BE2C (cell line): ENCODE measurements around the gene THSD8.
"Not testable (repeated sequence)": the region's sequence is repeated elsewhere in the genome, so short reads cannot be mapped to it uniquely, and the experiment has no call there.

Source experiments
- DNase-seq: peaks from one replicate; pipeline ENCODE4 v3.0.0-alpha.2; 2020
- H3K27me3 ChIP-seq: fragments of 250-450 bp; sonication (Bioruptor Pico); 2 replicates; pipeline ENCODE4 v1.5.1; 2020; ENCODE audit warnings: mild to moderate bottlenecking
- H3K36me3 ChIP-seq: fragments of 250-450 bp; sonication (Bioruptor Pico); 2 replicates; pipeline ENCODE4 v1.5.1; 2020; ENCODE audit warnings: mild to moderate bottlenecking
- H3K4me1 ChIP-seq: fragments of 250-450 bp; sonication (Bioruptor Pico); 2 replicates; pipeline ENCODE4 v1.5.1; 2020
- H3K4me3 ChIP-seq: 2 replicates; pipeline ENCODE4 v1.5.1; 2011; ENCODE audit warnings: low read depth, low read length
- H3K9me3 ChIP-seq: fragments of 250-450 bp; sonication (Bioruptor Pico); 2 replicates; pipeline ENCODE4 v1.5.1; 2020
- TF ChIP-seq, protein P1 (sequence below): IDR thresholded peaks from 2 replicates; pipeline ENCODE4 v1.5.1; 2012; ENCODE audit warnings: mild to moderate bottlenecking, low read depth, low read length

The THSD8 gene

DNA sequence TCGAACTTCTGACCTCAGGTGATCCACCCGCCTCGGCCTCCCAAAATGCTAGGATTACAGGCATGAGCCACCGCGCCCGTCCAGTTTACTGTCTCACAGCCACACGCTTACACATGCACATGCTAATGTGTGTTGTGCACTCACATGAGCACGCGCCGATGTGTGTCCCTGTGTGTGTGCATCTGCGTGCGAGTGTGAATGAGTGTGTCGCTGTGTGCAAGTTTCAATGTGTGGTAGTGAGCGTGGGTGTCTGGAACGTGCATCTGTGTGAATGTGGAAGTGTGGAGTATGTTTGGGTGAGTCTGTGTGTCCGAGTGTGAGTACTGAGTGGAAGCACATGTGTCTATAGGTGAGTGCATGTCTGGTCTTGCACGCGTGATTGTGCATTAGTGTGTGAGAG is 40.6 kb downstream of the THSD8 start:
- no peak for DNase-seq
- H3K4me3 ChIP-seq: no peak overlapping the region
- H3K4me1 ChIP-seq: peaks cover 18% of the 10 kb centered on the region
- no peaks in the 10 kb centered on the region for H3K27me3 ChIP-seq
- TF ChIP-seq, protein P1, sequence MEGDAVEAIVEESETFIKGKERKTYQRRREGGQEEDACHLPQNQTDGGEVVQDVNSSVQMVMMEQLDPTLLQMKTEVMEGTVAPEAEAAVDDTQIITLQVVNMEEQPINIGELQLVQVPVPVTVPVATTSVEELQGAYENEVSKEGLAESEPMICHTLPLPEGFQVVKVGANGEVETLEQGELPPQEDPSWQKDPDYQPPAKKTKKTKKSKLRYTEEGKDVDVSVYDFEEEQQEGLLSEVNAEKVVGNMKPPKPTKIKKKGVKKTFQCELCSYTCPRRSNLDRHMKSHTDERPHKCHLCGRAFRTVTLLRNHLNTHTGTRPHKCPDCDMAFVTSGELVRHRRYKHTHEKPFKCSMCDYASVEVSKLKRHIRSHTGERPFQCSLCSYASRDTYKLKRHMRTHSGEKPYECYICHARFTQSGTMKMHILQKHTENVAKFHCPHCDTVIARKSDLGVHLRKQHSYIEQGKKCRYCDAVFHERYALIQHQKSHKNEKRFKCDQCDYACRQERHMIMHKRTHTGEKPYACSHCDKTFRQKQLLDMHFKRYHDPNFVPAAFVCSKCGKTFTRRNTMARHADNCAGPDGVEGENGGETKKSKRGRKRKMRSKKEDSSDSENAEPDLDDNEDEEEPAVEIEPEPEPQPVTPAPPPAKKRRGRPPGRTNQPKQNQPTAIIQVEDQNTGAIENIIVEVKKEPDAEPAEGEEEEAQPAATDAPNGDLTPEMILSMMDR: no peak
- no peaks in the 10 kb centered on the region for H3K9me3 ChIP-seq
- H3K36me3 ChIP-seq: peaks cover 10% of the 10 kb centered on the region; the same call in 1 of the 2 replicates

DNA sequence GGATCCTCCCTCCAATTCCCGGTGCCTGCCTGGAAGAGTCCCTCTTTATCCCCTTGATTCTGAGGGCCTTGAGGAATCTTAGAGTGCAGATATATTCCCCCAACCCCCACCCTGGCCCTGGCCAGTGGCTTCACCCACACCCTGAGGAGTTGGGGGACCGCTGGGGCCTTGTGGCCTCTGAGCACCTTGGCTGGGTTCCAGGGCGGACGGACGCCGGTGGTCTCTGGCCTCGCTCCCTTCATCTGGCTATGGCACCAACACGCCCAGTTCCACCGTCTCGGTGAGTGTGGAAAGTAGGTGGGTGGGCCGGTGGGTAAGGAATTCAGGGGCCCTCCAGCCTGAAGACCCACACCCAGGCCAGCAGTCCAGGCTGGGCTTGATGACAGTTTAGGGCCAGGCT is 41.5 kb downstream of the THSD8 start:
- TF ChIP-seq, protein P1: no peak
- no peaks in the 10 kb centered on the region for H3K27me3 ChIP-seq
- DNase-seq: no peak
- peaks cover 16% of the 10 kb centered on the region for H3K36me3 ChIP-seq
- H3K4me1 ChIP-seq: peaks cover 21% of the 10 kb centered on the region
- H3K4me3 ChIP-seq: no peak overlapping the region
- no peaks in the 10 kb centered on the region for H3K9me3 ChIP-seq

DNA sequence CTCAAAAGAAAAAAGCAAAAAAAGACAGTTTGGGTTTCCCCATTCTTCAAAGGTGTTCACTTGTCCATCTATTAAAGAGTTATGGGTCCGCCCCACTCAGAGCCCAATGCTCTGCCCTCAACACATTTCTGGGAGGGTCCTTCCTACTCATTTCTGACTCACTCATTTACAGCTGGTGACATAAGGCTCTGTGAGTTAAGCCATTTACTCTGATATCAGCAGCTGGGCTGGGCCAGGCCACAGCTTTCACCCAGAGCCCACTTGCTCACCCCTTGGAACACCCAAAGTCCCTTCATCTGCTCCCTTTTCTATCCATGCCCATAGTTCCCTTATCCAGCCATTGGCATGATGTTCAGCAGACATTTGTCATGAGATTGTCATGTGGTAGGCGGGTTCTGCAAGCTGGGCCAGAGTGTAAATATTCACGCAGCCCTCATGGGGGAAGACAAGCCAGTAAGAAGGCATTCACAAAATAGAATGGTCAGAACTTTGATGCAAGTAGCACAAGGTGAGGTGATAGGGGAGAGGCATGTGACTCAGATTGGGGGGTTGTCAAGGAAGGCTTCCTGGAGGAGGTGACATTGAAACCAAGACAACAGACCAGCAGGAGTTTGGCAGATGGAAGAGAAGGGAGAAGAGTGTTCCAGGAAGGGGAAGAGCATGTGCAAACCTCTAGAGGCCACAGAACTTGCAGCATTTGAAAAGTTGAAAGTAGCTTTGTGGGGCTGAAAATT is 42.3 kb downstream of the THSD8 start:
- TF ChIP-seq, protein P1: no peak

DNA sequence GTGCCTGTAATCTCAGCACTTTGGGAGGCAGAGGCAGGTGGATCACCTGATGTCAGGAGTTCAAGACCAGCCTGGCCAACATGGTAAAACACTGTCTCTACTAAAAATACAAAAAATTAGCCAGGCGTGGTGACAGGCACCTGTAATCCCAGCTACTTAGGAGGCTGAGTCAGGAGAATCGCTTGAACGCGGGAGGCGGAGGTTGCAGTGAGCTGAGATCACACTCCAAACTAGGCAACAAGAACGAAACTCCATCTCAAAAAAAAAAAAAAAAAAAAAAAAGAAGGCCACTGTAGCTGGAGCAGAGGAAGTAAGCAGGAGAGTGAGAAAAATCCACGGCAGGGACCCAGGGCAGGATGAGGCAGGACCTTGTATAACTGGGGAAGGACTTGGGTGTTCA is 44.7 kb downstream of the THSD8 start:
- not testable (repeated sequence) for H3K4me3 ChIP-seq, H3K9me3 ChIP-seq, H3K27me3 ChIP-seq, DNase-seq, H3K4me1 ChIP-seq
- H3K36me3 ChIP-seq: peaks cover 27% of the 10 kb centered on the region

More for the DNA sequence above, 42.3 kb downstream of the THSD8 start:
- Histone ChIP-seq H3K27me3 (no peaks in the 10 kb centered on the region), H3K4me1 (peaks cover 21% of the 10 kb centered on the region), H3K4me3 (no peak overlapping the region), H3K36me3 (peaks cover 22% of the 10 kb centered on the region), H3K9me3 (no peaks in the 10 kb centered on the region)
- DNase-seq: no peak

DNA sequence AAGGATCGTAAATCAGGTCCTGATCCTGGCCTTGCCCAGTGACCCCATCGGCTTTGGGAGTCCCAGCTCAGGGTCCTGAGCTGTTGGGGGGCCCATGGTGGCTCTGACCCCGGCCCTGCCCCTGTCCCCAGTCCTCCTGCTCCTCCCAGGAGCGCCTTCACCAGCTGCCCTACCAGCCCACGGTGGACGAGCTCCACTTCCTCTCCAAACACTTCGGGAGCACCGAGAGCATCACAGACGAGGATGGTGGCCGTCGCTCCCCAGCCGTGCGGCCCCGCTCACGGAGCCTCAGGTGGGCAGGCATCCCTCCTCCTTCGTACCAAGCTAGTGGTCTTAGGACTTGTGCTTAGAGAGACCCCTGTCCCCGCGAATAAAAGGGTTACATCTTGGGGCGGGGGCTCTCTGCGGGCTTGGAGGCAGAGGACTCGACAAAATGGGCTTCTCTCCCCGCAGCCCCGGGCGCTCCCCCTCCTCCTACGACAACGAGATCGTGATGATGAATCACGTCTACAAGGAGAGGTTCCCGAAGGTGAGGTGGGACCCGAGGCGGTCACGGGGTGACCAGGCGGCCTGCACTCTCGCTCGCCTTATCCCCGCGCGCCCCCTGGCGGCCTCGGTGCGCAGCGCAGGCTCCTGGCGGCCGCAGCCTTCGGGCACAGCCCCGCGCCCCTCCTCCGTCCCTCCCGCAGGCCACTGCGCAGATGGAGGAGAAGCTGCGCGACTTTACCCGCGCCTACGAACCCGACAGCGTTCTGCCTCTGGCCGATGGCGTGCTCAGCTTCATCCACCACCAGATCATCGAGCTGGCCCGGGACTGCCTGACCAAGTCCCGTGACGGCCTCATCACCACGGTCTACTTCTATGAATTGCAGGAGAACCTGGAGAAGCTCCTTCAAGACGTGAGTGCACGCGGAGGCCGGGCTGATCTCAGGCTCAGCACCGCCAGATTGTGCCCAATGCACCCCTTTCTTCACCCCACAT is 45.6 kb downstream of the THSD8 start:
- peak; percentile 92 for DNase-seq
- Histone ChIP-seq H3K27me3 (no peaks in the 10 kb centered on the region), H3K9me3 (no peaks in the 10 kb centered on the region), H3K4me1 (peaks cover 5% of the 10 kb centered on the region; the same call in 1 of the 2 replicates), H3K4me3 (peak overlapping the region; percentile 43), H3K36me3 (peaks cover 34% of the 10 kb centered on the region)
- TF ChIP-seq, protein P1: peak; percentile 91
